ENCODE data around the gene ANK3.

ANK3 gene

DNA sequence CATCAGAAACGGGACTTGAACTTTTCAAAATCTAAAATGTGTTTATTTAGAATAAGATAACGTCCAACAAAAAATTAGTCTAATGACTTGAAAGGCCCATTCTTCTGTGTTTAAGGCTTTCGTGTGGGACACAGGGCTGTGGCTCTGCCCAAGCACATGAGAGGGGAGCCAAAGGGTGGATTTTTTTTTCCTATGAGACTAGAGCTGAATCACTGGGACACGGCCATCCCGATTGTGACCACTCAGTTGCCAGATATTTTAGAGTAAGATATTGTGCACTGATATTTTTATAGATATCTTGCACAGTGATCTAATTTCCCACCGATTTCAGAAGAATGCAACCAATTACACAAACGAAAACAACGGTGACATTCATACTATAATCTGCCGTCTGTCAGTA lies 99.9 kb downstream of the ANK3 start:
- H3K27ac Mint-ChIP-seq (ENCODE audit: low read depth), result no peak overlapping the region
- no peaks in the 10 kb centered on the region for H3K27me3 Mint-ChIP-seq
- no peak for DNase-seq (ENCODE audit: low spot score in 2 of 2)
- no peaks in the 10 kb centered on the region for H3K9me3 Mint-ChIP-seq
- H3K4me1 Mint-ChIP-seq, result peaks cover 6% of the 10 kb centered on the region
- no peak for ATAC-seq (replicated peaks; ENCODE audit: extremely low read depth, poor library complexity, severe bottlenecking)
- no peak overlapping the region for H3K4me3 Mint-ChIP-seq
- H3K36me3 Mint-ChIP-seq (ENCODE audit: insufficient read depth), result peaks cover 4% of the 10 kb centered on the region

DNA sequence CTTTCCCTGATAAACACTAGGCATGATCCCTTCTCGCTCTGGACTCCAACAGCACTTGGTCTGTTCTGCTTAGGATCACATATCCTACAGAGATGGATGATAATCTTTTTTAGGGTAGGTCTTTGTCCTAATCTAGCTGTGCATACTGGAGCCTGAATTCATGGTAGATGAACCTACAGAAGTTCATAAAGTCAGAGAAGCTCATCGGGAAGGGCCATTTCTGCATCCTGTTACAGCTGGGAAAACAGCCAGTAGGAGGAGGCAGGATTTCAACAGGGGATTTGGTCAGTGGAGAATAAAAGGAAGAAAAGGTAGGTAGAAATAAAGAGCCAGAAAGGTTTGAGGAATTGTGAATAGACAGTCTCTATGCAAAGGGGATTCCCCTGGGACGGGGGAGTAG lies 101.4 kb downstream of the ANK3 start:
- Mint-ChIP-seq H3K36me3 (ENCODE audit: insufficient read depth) (peaks cover 2% of the 10 kb centered on the region), H3K27ac (ENCODE audit: low read depth) (no peak overlapping the region), H3K27me3 (no peaks in the 10 kb centered on the region), H3K9me3 (no peaks in the 10 kb centered on the region), H3K4me1 (peaks cover 11% of the 10 kb centered on the region), H3K4me3 (no peak overlapping the region)
- no peak for DNase-seq (ENCODE audit: low spot score in 2 of 2)
- no peak for ATAC-seq (replicated peaks; ENCODE audit: extremely low read depth, poor library complexity, severe bottlenecking)

DNA sequence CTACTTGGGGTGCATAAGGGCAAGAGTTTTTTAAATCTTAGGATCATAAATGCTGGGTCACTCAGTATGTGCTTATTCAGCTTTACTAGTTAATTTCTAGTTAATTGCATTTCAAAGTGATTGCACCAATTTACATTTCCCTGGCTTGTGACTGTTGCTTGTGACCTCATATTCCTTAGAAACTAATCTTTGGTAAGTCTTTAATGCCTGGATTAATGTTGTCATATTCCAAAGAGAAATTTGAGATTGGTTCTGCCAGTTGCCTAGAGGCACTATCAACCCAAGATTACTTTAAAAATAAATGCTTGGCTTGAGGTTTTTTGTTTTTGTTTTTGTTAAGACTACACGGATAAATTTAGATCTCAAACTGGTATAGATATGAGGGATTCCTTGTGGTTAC lies 103.1 kb downstream of the ANK3 start:
- ATAC-seq (replicated peaks; ENCODE audit: extremely low read depth, poor library complexity, severe bottlenecking) (no peak), DNase-seq (ENCODE audit: low spot score in 2 of 2) (no peak)
- Mint-ChIP-seq H3K4me1 (peaks cover 11% of the 10 kb centered on the region), H3K27me3 (no peaks in the 10 kb centered on the region), H3K9me3 (no peaks in the 10 kb centered on the region), H3K4me3 (no peak overlapping the region), H3K36me3 (ENCODE audit: insufficient read depth) (peaks cover 2% of the 10 kb centered on the region), H3K27ac (ENCODE audit: low read depth) (no peak overlapping the region)

DNA sequence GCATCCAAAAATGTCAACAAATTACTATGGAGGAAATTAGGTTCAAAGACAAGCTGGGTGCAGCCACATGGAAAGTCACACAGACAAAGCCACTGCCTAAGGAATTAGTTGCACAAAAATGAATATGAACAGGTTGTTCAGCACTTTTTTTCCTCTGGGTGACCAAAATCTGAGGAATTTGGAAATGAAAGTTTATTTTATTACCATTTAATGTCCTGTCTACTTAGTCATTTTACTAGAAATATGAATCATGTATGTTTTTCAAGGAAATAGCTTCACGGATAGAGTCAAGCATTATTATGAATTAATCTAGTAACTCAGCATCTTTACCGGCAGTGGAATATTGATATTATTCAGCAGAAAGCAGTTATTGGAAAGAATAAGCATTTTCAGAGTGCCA lies 106.3 kb downstream of the ANK3 start:
- DNase-seq (ENCODE audit: low spot score in 2 of 2), result no peak

DNA sequence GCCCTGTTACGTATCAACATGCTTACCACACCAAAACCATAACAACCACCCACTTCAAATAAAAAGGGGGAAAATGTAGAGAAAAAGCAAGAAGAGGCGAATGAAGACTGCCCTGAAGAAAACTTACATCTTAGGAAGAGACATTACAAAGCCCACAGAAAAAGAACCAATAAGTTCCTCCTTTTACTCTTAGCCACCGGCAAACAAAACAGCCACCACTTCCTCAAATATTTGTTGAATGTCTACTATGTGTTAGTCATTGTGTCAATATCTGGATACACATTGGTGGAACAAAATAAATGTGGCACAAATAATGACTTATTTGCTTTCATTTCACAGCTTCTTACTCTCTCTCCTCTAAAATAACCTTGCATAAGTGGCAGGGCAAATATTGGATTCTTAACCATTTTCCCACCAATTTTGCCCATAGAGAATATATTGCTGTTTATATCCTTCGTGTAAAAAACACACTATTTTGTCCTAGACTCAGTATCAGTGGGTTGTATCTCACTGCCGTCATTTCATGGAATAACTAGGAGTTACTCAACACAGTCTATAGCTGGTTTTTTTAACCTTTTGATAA lies 106.8 kb downstream of the ANK3 start:
- Mint-ChIP-seq H3K4me3 (no peak overlapping the region), H3K36me3 (ENCODE audit: insufficient read depth) (peaks cover 5% of the 10 kb centered on the region)
- ATAC-seq (replicated peaks; ENCODE audit: extremely low read depth, poor library complexity, severe bottlenecking), result no peak

More for the DNA sequence above, 106.3 kb downstream of the ANK3 start:
- Mint-ChIP-seq H3K27me3 (no peaks in the 10 kb centered on the region), H3K36me3 (ENCODE audit: insufficient read depth) (peaks cover 5% of the 10 kb centered on the region), H3K4me3 (no peak overlapping the region), H3K4me1 (peaks cover 10% of the 10 kb centered on the region), H3K9me3 (no peaks in the 10 kb centered on the region), H3K27ac (ENCODE audit: low read depth) (no peak overlapping the region)
- ATAC-seq (replicated peaks; ENCODE audit: extremely low read depth, poor library complexity, severe bottlenecking), result no peak

DNA sequence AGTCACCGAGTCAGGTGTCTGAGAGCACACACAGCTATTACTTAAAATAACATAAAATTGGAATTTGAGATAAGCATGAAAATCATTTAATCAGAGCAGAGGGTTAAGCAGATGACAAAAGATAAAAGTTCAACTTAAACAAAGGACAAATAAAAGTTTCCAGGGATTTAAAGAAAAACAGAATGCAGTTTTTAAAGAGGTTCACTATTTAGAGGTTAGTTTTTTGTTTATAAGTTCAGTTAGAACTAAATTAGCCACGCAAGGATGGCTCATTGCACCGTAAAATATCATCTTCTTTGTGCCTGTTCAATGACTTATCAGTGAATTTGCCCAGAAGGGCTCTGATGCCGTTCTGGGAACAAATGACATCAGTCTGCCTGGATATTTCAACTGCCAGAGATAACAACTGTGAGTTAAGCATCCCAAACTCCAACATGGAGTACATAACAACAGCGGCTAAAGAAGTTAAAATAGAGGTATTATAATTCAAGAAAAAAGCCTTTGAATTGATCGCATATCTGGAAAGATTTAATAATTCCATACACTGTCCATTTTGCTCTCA lies 107.8 kb downstream of the ANK3 start:
- Mint-ChIP-seq H3K27me3 (no peaks in the 10 kb centered on the region), H3K9me3 (no peaks in the 10 kb centered on the region), H3K36me3 (ENCODE audit: insufficient read depth) (peaks cover 10% of the 10 kb centered on the region), H3K4me1 (peaks cover 4% of the 10 kb centered on the region), H3K4me3 (no peak overlapping the region), H3K27ac (ENCODE audit: low read depth) (no peak overlapping the region)
- ATAC-seq (replicated peaks; ENCODE audit: extremely low read depth, poor library complexity, severe bottlenecking), result no peak
- DNase-seq (ENCODE audit: low spot score in 2 of 2), result no peak

More for the DNA sequence above, 106.8 kb downstream of the ANK3 start:
- H3K27ac Mint-ChIP-seq (ENCODE audit: low read depth), result no peak overlapping the region
- H3K27me3 Mint-ChIP-seq, result no peaks in the 10 kb centered on the region
- H3K4me1 Mint-ChIP-seq, result peaks cover 5% of the 10 kb centered on the region
- H3K9me3 Mint-ChIP-seq, result no peaks in the 10 kb centered on the region
- DNase-seq (ENCODE audit: low spot score in 2 of 2), result no peak

DNA sequence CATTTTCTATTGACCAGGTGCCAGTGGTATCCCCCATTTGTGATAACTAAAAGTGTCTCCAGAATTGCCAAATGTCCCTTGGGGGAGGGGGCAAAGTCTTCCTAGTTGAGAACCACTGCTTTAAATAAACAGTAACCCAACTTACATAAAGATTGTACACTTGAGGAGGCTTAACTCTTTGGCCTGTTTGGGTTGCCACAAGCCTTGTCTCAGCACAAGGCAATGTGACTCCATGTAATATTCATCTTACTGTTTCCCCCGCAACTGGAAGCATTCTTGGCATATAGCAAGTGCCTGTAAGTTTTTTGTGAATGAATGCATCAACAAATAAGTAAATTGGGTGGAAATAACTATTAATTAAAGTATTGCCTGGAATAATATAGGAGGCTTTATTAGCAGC lies 108.3 kb downstream of the ANK3 start:
- Mint-ChIP-seq H3K4me3 (no peak overlapping the region), H3K27ac (ENCODE audit: low read depth) (no peak overlapping the region), H3K4me1 (peaks cover 4% of the 10 kb centered on the region), H3K27me3 (no peaks in the 10 kb centered on the region), H3K9me3 (no peaks in the 10 kb centered on the region), H3K36me3 (ENCODE audit: insufficient read depth) (peaks cover 11% of the 10 kb centered on the region)
- DNase-seq (ENCODE audit: low spot score in 2 of 2) (no peak), ATAC-seq (replicated peaks; ENCODE audit: extremely low read depth, poor library complexity, severe bottlenecking) (no peak)

DNA sequence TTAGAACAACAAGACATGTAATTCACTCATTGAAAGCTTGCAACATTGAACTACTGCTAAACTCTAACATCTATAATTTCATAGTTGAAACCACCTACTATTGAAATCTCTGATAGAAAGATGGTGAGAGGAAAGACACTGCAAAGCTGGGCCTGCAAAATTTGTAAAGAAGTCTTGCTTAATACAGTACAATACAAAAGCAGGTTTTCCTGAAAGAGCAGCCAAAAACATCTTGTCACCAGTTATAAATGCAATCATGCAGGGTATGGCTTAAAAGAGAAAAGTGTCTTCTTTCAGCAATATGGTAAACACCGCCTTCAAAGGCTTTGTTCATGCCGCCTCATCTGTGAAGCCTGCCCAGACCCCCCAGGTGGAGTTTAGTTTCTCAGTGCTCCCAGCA lies 109.2 kb downstream of the ANK3 start:
- Mint-ChIP-seq H3K4me3 (no peak overlapping the region), H3K4me1 (peaks cover 4% of the 10 kb centered on the region), H3K9me3 (no peaks in the 10 kb centered on the region), H3K36me3 (ENCODE audit: insufficient read depth) (peaks cover 13% of the 10 kb centered on the region), H3K27me3 (no peaks in the 10 kb centered on the region), H3K27ac (ENCODE audit: low read depth) (no peak overlapping the region)
- DNase-seq (ENCODE audit: low spot score in 2 of 2) (no peak), ATAC-seq (replicated peaks; ENCODE audit: extremely low read depth, poor library complexity, severe bottlenecking) (no peak)

DNA sequence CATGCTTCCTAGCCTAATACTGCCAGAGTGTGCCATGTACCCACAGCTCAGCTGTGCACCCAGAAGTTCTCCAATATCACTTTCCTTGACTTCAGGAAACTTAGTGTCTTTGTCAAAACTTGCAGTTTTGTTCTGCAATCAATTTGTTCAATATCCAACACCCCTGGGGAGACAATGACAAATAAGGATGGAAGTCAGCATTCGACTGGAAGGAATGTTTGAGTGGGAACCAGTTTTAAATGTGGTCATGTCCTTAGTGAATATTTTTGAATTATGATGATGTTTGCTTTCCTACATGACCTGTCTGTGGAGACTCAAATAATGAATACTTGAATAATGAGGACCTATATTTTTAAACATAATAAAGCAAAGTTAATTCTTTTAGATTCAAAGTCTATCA lies 112.0 kb downstream of the ANK3 start:
- Mint-ChIP-seq H3K27me3 (no peaks in the 10 kb centered on the region), H3K36me3 (ENCODE audit: insufficient read depth) (peaks cover 13% of the 10 kb centered on the region), H3K4me3 (no peak overlapping the region), H3K9me3 (no peaks in the 10 kb centered on the region), H3K4me1 (no peaks in the 10 kb centered on the region), H3K27ac (ENCODE audit: low read depth) (no peak overlapping the region)
- DNase-seq (ENCODE audit: low spot score in 2 of 2) (no peak), ATAC-seq (replicated peaks; ENCODE audit: extremely low read depth, poor library complexity, severe bottlenecking) (no peak)

DNA sequence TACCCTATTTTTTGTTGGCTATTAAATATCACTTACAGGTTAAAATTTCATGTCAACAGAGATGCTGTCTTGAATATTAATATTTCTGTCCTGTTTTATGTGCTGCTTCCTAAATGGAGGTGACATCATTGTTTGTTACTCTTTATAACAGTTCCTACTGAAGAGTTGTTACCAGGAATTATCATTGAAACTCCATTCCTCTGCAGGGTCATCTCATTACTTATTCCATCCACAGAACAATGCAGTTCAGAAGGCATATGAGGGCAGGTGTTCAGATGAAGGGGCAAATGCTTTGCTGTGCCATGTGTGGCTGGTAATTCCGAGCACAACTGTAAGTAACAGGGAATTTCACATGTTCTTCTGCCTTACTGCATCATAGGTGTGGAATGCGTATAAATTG lies 113.4 kb downstream of the ANK3 start:
- DNase-seq (ENCODE audit: low spot score in 2 of 2) (no peak), ATAC-seq (replicated peaks; ENCODE audit: extremely low read depth, poor library complexity, severe bottlenecking) (no peak)
- no peaks in the 10 kb centered on the region for H3K4me1 Mint-ChIP-seq
- no peaks in the 10 kb centered on the region for H3K27me3 Mint-ChIP-seq
- no peak overlapping the region for H3K27ac Mint-ChIP-seq (ENCODE audit: low read depth)
- H3K9me3 Mint-ChIP-seq, result no peaks in the 10 kb centered on the region
- peaks cover 13% of the 10 kb centered on the region for H3K36me3 Mint-ChIP-seq (ENCODE audit: insufficient read depth)
- no peak overlapping the region for H3K4me3 Mint-ChIP-seq

DNA sequence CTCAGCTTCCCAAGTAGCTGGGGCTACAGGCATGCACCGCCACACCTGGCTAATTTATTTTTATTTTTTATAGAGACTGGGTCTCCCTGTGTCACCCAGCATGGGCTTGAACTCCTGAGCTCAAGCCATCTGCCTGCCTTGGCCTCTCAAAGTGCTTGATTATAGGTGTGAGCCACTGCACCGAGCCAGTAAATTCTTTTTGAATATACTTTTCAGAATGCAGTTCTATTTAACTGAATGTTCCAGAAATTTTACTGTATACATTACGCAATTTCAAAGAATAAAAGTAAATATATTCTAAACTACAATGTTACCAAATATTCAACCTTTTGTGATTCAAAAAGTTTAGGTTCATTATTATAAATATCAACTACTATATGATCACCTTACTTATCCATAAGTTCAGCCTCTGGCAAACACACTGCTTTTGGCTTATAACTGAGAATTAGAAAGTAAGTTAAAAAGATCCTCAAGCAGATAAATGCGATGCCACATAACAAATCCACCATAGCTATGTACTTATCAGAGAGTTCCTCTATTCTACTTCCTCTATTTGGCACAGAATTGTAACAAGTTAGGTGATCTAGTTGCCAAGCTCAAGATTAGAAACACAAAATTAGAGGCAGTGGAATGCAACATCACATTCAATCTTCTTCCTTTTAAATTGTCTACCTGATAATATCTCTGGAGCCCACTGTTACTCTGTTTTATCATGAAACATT lies 118.2 kb downstream of the ANK3 start:
- H3K27ac Mint-ChIP-seq (ENCODE audit: low read depth), result no peak overlapping the region
- H3K4me1 Mint-ChIP-seq, result no peaks in the 10 kb centered on the region
- H3K9me3 Mint-ChIP-seq, result no peaks in the 10 kb centered on the region
- peaks cover 5% of the 10 kb centered on the region for H3K36me3 Mint-ChIP-seq (ENCODE audit: insufficient read depth)
- DNase-seq (ENCODE audit: low spot score in 2 of 2), result no peak
- H3K4me3 Mint-ChIP-seq, result no peak overlapping the region
- no peak for ATAC-seq (replicated peaks; ENCODE audit: extremely low read depth, poor library complexity, severe bottlenecking)
- no peaks in the 10 kb centered on the region for H3K27me3 Mint-ChIP-seq

DNA sequence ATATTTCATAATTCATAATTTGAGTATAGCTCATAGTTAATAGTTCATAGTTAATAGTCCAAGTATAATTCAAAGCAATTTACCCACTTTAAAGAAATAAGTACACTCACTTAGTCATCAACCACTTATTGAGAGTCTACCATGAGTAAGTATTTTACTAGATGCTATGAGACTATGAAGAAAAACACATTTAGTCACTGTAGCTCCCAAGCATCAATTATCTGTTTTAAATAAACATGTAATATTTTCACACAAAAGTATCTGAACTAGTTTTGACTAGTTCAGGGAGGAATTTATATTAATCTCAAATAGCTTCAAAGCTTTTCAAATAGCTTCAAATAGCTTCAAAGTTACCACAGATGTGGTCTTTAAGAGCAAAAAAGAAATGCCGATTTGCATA lies 119.2 kb downstream of the ANK3 start:
- DNase-seq (ENCODE audit: low spot score in 2 of 2) (no peak), ATAC-seq (replicated peaks; ENCODE audit: extremely low read depth, poor library complexity, severe bottlenecking) (no peak)
- Mint-ChIP-seq H3K27me3 (no peaks in the 10 kb centered on the region), H3K9me3 (no peaks in the 10 kb centered on the region), H3K27ac (ENCODE audit: low read depth) (no peak overlapping the region), H3K4me3 (no peak overlapping the region), H3K4me1 (no peaks in the 10 kb centered on the region), H3K36me3 (ENCODE audit: insufficient read depth) (peaks cover 3% of the 10 kb centered on the region)

DNA sequence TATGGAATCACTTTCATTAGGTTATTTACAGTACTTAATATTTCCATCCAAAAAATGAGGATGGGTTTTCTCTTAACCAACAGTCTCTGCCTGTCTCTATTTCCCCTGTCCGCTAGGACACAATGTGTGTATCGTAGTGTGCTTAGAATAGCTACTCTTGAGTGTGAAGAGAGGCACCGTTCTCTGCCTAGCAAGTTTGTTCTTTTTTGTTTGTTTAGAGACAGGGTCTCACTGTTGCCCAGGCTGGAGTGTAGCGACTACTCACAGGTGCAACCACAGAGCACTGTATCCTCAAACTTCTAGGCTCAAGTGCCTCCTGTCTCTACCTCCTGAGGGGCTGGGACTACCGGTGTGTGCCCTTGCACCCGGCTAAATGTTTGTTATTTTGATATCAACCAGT lies 121.9 kb downstream of the ANK3 start:
- H3K27me3 Mint-ChIP-seq, result no peaks in the 10 kb centered on the region
- H3K4me1 Mint-ChIP-seq, result no peaks in the 10 kb centered on the region
- no peaks in the 10 kb centered on the region for H3K9me3 Mint-ChIP-seq
- DNase-seq (ENCODE audit: low spot score in 2 of 2) (no peak), ATAC-seq (replicated peaks; ENCODE audit: extremely low read depth, poor library complexity, severe bottlenecking) (no peak)
- H3K27ac Mint-ChIP-seq (ENCODE audit: low read depth), result no peak overlapping the region
- no peak overlapping the region for H3K4me3 Mint-ChIP-seq
- H3K36me3 Mint-ChIP-seq (ENCODE audit: insufficient read depth), result peaks cover 10% of the 10 kb centered on the region

All from central memory CD8-positive, alpha-beta T cell (primary cell).